ENCODE measurements around the gene CALML4. TPM values are rescaled to one million over a fixed set of nuclear protein-coding genes. Genes with fewer than 3 reads are reported as not detected.
"Not testable (repeated sequence)": the region's sequence is repeated elsewhere in the genome, so short reads cannot be mapped to it uniquely, and the experiment has no call there.

CALML4 gene
- total RNA-seq, 1 experiment from 2014 or later, result 2.2 TPM

DNA sequence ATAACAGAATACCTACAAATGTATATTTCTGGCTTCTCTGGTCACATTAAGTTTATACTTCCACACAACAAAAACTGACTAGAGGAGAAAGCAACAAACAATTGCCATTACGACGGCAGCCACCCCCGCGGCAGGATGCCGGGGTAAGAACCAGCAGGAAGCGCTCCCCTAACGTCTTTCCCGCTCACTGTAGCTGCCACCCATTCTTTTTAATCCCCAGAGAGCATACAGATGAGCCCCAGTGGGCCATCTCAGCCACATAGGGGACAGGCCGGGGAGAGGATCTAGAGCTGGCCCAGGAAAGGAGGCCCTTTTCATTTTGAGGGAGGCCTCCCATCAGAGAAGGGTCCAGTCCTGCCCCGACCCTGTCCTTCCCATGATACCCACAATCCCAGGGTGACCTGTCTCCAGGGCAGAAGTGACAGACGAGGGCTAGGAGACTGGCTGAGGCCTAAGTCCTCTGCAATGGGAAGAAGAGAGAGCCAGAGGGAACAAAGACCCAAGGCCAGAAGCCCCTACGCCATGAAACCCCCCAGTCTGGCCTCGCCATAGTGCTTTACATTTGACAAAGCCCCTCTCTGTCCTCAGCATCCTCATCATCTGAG, 3.6 kb upstream of the CALML4 start:
- no peak for DNase-seq (ENCODE audit: low read depth)

DNA sequence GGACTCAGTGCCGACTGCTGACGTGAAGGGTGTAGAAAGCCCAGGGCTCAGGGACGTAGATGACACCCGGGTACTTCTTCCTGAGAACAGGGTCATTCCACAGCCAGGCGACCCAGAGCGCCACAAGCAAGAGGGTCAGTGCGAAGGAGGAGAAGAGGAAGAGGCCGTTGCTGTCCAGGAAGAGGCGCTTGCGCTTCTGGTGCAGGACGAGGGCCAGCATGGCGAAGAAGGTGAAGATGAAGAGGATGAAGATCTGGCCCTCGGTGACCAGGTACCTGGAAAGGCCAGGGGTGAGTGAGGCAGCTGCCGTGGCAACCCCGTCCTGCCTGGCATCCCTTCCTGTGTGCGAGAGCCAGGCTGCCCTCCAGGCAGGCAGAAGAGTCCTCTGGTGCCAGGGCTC, 3.0 kb upstream of the CALML4 start:
- DNase-seq (ENCODE audit: low read depth), result no peak

DNA sequence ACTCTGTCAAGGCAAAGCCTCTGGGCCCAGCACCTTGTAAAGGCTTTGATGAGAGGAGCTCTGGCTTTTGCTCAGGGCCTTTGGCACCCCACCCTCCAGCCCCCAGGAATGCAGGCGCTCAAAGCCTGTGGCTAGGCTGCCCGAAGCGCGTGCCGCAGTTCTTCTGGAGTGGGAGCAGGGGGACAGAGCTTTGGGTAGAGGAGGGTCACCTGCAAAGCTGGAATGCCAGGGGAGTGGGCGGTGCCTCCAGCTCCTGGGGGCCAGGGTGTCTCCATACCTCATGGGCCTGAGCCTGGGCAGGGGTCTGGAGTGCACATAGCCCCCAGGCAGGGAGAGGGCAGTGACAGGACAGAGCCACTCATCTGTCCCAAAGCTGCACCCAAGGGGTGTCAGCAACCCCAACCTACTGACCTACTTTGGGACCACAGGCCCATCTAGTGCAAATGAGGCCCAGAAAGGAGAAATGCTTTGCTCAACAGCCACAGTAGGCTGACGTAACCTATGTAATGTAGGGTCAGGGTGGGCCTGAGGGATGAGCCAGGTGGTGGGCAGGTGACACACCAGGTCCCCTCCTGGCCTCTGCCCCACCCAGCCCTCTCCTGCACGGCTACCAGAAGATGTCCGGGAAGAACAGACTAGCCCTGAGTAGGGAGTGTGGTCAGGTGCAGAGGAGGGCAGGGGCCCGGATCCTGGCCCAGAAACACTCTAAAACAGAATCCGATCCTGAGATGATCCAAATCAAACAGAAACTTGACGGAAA, 2.2 kb upstream of the CALML4 start:
- no peak for DNase-seq (ENCODE audit: low read depth)

DNA sequence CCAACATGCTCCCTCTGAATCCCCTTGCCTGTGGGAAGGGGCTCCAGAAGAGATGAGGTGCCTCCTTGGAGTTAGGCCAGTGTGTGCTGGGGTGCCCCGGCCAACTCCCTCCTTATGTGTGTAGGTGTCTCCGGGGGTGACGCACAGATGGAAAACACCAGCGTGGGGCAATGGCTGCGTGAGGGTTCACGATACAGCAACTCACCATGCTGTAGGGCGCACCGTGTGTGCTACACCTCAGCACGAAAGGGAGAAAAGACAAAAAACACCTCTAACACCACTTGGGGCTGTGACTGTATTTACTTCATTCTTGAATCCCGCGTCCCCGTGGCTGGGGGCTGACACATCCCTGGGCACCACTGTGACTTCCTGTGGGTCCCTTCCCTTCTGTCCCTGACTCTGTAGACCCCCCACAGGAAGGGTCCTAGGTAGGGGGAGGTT, 1.6 kb upstream of the CALML4 start:
- no peak for DNase-seq (ENCODE audit: low read depth)

DNA sequence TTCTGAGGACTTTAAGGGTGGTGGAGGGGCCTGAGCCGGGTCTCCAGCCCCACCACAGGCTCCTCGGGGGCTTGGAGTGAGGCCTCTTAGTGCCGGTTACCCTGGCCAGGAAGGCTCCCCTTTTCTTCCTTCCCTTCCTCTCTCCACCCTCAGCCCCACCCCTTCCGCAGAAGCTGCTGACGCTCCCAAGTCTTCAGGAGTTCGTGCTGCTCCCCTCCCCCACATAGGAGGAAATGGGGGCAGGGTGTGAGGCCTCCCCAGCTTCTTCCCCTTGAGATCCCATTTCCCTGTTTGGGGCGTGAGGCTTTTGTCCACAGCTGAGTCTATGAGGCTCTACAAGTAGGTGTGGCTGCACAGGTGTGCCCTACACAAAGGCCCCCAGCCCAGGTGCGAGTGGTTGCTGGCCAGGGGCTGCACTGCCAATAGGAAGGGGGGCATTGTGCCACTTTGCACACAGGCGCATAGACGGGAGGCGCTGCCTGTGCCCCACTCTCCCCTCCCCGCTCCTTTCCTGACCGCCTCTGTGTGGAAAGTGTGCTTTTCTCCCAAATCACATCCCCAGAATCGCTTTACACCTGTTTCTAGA, 915 bp upstream of the CALML4 start:
- DNase-seq (ENCODE audit: low read depth), result no peak

DNA sequence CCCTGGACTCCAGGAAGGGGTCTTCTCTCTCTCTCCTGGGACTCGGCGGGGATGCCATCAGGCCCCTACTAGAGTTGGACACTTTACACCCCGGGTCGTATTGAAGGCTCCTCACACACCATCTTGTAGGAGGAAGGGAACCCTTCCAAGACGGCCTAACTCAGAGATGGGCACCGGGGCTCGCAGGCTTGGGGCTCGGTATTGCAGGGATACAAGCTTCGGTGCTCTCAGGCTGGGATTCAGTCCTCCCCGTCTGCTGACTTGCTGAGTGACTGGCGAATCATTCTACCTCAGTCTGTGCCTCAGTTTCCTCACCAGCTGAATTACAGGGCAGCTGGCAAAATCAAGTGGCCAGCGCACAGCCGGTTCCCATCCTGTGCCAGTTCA, 419 bp upstream of the CALML4 start:
- no peak for DNase-seq (ENCODE audit: low read depth)

DNA sequence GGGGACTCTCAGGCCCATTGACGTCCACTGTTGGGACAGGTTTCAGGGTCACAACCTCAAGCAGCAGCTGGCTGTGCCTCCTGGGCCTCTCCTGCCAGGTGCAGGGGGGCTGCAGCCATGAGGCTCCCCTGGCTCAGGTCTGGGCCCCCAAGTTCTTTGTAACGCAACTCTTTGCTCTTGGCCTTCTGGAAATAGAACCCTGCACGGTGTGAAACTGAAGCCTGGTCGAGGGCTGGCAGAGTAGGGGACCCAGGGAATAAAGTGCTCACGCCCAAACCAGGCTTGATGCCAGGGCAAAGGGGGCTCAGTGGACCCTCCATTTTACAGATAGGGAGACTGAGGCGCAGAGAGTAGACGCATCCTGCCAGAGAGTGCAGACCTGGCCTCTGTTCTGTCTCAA, 771 bp downstream of the CALML4 start:
- DNase-seq (ENCODE audit: low read depth), result no peak

DNA sequence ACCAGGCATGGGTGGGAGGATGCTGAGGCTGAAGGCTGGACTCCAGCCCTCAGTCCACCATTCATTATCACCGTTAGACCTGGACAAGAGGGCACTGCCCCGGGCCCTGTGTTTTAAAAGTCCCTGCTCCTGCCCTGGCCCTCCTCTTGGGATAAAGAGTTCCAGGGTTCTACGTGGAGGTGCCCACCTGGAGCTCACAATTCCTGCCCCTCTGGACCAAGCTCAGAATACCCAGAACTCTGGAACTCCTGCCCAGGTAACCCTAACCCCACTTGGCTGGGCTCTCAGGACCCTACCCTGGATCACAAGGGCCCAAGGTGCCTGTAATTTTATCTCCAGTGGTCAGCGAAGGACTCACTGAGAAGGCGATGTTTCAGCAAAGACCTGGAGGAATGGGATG, 1.2 kb downstream of the CALML4 start:
- no peak for DNase-seq (ENCODE audit: low read depth)

DNA sequence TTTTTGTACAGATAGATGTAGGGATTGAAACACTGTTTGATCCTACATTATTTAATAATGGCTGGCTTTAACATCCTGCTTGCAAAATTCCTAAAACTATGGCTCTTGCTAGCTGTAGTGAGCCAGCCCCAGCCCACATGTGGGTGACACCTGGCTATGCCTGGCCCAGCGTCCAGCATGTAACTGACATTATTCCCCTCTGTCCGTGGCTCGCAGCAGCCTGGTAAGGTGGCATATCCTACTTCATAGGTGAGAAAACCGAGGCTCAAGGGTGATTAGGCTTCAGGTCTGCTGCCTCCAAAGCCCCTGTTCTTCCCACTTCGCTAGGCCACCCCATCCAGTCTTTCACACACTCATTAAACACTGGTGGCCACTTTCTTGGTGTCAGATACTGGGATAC, 1.6 kb downstream of the CALML4 start:
- no peak for DNase-seq (ENCODE audit: low read depth)

DNA sequence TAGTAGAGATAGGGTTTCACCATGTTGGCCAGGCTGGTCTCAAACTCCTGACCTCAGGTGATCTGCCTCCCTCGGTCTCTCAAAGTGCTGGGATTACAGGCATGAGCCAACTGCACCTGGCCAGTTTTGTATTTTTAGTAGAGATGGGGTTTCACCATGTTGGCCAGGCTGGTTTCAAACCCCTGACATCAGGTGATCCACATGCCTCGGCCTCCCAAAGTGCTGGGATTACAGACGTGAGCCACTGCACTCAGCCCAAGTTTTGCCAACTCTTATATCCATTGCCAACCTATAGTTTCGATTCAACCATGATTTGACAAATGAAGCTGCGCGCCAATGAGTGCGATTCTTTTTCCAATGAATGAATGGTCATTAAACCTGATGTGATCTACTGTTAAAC, 2.1 kb downstream of the CALML4 start:
- DNase-seq (ENCODE audit: low read depth), result not testable (repeated sequence)

DNA sequence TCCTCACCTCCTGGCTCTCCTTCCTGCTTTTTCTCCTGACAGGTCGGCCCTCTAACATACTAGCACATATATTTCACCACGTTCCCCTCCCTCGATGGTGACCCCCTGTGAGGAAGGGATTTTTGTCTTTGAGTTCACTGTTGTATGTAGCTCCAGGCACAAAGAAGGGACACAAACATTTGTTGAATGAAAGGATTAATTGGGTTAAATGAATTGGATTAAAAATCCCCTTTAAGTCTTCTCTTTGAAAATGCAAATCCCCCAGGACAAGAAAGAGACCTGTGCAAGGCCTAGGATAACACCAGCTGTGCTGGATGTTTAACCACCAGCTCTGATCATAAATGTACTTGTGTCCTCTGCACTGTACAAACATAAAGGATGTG, 3.3 kb downstream of the CALML4 start:
- DNase-seq (ENCODE audit: low read depth), result no peak

DNA sequence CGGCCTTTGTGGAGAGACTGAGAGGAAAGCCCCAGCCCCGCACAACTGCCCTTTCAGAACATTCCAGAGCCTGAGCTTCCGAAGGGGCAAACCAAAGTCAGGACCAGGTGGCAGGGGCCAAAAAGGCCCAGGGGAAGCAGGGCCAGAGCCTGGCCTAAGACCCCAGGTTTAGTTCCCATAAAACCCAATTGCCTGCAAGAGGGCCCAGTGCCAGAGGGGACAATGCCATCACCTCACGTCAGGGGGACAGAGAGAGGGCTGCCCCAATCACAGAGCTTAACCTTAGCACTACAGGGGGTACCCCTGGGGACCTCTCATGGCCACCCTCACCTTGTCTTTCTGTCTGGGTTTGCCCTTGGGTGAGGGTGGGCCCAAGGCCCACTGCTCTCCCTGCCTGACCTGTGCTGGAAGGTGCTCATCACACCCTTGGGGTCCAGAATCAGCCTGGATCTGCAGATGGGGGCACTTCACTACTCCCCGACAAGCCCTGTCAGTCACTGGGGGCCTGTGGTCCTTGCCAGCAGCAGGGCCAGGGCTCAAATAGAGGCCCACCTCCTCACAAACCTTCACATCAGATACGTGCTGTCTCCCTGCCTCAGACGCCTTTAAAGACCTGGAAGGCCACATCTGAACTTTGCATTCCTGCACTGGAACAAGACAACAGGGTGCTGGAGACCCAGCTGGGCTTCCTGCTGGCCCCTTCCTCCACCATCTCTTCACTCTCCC, 3.8 kb downstream of the CALML4 start:
- no peak for DNase-seq (ENCODE audit: low read depth)

DNA sequence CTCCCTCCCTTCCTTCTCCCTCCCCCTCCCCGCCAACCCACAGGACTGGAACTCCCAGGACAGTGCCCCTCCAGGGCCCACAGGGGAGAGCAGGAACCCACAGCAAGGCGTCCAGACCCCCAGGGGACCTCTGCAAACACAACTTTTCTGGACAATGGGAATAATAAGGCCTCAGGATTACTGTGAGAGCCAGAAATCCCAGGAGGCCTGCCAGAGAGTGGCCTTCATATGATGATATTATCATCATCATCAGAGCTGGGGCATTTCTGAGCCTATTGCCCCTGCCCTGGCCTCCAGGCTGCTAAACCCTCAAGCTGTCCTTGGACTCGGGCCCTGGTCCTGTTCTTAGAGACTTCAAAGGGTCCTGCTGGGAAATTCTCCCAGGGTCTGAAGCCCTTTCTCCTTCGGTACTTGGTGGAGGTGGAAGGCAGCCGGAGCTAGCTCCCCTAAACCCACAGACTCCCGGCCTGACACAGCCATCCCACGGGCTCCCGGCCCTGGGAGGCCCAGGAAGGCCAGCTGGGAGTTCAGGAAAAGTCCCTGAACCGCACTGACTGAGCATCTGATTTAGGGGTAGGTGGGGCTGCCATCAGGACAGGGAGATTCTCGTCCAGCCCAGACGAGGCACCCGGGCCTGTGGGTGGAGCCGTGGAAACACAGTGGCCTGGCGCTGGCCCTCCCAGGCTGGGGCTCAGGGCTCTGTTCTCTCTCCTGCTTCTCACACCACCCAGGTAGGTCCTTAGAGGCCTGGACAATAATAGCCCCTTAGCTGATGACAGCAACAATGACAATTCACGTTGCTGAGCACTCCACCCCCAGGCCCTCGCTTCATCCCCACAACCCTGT, 4.9 kb downstream of the CALML4 start:
- DNase-seq (ENCODE audit: low read depth), result no peak

DNA sequence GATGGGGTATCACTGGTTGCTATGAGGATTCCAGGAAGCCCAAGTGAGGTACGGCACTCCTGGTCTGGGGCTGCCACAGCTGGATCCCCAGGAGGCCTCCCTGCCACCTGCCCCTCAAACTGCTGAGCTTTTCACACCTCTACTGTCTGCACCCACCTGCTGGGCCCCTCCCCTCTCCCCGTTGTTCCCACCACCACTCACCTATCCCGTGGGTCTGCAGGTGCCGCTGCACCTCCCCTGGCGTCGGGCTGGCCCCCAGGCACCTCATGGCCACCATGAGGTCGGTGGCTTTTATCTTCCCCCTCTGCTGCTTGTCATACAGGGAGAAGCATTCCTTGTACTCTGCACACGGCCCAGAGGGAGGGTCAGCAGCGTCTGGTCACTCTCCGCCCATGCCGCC, 5.8 kb downstream of the CALML4 start:
- no peak for DNase-seq (ENCODE audit: low read depth)

DNA sequence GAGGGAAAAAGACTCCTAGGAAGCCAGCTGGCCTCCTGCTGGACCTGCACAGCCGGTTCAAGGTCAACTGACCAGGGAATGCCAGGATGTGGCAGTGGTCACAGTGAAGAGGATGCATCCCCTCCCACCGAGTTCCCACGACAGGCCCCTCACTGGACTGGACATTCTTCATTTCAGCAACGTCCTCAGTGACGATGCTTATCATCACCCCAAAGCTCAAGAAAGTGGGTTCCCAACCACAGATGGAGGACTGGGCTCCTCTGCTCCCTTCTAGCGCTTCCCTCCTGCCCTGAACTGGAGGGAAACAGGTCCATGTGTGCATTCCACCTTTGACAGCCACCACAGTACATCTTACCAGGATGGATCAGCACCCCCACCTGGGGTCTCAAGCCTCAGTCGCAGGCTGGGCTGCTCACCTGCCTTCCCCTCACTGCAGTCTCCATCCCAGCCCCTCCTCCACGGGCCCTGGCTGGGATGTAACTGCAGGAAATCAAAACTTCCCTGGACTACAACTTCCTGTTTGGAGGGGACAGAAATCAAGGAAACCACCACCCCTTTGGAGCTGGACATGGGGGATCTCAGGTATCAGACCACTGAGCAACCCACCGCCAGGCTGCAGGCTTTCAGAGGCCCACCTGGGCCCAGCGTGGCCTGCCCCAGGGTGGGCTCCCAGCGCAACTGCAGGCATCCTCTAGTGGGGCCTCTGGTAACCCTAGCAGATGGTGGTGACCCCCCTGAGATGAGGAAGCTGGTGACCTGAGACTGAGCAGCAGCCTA, 7.3 kb downstream of the CALML4 start:
- no peak for DNase-seq (ENCODE audit: low read depth)

DNA sequence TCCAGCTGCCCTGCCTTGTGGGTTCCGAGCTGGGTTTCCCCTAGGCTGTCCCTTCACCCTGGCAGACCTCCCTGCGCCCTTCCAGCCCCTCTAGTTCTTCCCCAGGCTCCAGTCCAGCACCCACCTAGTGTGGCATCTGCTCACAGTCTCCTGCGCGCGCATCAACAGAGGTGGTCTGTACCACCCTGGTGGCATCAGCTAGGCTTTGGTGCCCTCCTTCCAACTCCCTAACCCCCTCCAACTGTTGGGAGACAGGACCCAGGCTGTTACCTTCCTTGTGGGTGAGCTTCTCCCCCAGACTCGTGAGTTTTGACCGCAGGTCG, 8.0 kb downstream of the CALML4 start:
- no peak for DNase-seq (ENCODE audit: low read depth)

DNA sequence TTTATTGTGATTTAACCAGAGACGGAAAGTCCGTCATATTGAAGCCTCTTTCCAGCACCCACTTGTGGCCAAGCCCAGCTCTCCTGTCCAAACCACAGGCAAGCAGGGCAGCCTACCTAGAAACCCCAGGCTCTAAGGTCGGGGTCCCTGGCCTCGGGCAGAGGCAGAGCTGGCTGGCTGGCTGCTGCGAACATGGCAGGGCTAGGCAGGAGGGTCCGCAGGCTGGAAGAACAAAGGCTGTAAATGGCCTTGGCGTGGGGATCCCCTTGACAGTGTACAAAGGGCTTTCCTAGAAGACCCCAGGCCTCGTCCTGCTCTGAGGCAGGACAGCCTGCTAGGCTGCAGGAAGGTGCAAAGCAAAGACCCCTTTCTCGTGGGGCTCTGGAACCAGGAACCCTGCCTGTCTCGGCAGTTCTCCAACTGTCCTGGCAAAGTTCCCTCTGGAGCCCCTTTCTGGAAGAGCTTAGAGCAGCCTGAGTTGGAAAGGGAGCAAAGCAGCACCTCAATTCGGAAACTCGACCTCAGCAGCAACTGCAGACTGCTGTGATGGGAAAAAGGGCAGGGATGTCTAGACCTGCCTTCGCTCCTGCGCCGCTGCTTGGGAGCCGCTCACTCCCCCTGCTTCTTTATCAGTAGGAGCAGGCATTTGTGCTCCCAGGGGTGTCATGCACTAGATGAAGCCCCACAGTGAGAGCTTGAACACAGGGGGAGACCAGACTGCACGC, 8.5 kb downstream of the CALML4 start:
- DNase-seq (ENCODE audit: low read depth), result no peak

DNA sequence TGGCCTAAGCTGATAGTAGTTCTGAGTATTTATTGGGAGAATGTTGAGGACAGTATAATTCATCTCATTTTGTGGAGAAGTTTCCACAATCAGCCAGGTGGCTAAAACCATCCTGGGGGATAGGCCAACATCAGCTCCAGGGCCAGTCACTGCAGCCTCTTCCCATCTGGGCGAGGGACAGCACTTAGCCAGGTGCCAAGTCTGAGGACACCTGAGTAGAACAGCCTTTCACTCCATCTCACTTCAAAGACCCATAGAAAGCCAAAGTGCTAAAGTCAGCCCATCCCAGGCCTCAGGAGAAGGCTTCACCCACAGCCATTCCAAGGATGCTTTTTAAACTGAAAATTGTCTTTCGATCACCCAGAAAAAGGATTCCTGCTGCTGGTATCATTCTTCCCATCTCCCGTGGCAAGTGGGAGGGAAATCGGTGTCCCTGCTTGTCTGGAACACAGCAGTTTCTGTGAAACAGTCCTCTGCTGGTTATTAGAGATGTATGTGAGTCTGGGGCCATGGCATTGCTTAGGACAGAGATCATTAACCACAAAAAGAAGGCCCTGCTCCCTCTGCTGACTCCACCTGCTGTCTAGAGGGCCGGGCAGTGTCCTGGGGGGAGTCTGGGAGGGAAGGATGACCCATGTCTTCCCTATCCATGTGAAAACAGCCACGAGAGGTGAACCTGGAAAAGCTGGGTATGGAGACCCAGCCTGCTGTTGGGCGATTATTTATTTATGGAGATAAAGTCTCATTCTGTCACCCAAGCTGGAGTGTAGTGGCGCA, 9.6 kb downstream of the CALML4 start:
- no peak for DNase-seq (ENCODE audit: low read depth)

DNA sequence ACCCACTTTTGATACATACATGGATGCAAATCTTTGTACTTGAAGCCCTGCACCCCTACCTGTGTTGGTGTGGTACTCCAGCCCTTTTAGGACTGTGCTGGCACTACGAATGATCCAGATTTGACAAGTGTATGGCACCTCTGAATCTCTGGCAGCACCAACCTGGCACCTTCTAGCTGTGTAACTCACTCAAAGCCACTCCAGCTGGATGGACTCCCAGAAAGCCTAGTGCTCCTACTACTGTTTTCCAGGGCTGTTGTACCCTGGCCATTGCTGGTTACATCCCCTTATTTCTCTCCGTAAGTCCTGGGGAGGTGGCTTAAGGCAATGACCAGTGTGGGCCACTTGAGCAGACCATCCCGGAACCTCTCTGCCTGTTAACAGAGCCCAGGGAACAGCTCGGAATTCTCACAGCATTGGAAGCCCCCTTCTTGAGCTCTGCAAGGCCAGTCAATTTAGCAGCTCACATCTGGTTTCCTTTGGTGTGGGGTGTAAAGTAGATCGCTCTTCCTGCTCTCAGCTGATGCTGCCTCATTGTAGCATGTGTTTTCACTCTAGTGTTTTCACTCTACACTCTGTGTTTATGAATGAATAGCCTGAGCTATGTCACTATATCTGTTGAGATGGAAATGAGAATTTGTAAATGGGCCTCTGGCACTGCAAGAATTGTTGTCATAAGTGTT, 12.2 kb downstream of the CALML4 start:
- DNase-seq (ENCODE audit: low read depth), result no peak

All from LHCN-M2 (cell line).